GM08714 (cell line): Measurements from ENCODE around the gene TGFB3.
A peak's percentile ranks its signal among the peaks of the same experiment; 100 is the strongest.
"Not testable (repeated sequence)": the region's sequence is repeated elsewhere in the genome, so short reads cannot be mapped to it uniquely, and the experiment has no call there.

ENCODE experiments used
- H3K4me3 ChIP-seq: fragments of 200-500 bp; sonication (Bioruptor generic); 2 replicates; pipeline ENCODE4 v1.5.1; 2014; ENCODE audit warnings: mild to moderate bottlenecking, low read length, inconsistent platforms
- ZNF274 ChIP-seq: IDR thresholded peaks from 2 replicates; pipeline ENCODE4 v1.6.1; 2012; ENCODE audit warnings: mild to moderate bottlenecking, low read depth, low read length

TGFB3 gene

GRCh38 chr14:75981426-75982265, at the start of gene TGFB3:
TSS of gene TGFB3 (minus strand) at chr14:75981995. CDS start at chr14:75980893, 1,102 bp downstream.
- no peak for TF ChIP-seq ZNF274
- H3K4me3 ChIP-seq: peak within 1 kb of the TSS; percentile 82; the same call in 1 of the 2 replicates

GRCh38 chr14:76024211-76024907, 42.6 kb upstream of the TGFB3 start:
- TF ChIP-seq ZNF274: no peak
- no peak overlapping the region for H3K4me3 ChIP-seq

- no peak overlapping the region for H3K4me3 ChIP-seq
- no peak for TF ChIP-seq ZNF274
Measured at GRCh38 chr14:76023757-76024156, 42.0 kb upstream of the TGFB3 start.

GRCh38 chr14:76022991-76023390, 41.2 kb upstream of the TGFB3 start:
- no peak for TF ChIP-seq ZNF274
- H3K4me3 ChIP-seq: no peak overlapping the region

- H3K4me3 ChIP-seq: no peak overlapping the region
- no peak for TF ChIP-seq ZNF274
Measured at GRCh38 chr14:76019676-76020075, 37.9 kb upstream of the TGFB3 start.

- TF ChIP-seq ZNF274: no peak
- H3K4me3 ChIP-seq: no peak overlapping the region
Measured at GRCh38 chr14:76015668-76016067, 33.9 kb upstream of the TGFB3 start.

GRCh38 chr14:76015191-76015590, 33.4 kb upstream of the TGFB3 start:
- no peak for TF ChIP-seq ZNF274
- H3K4me3 ChIP-seq: no peak overlapping the region

- no peak for TF ChIP-seq ZNF274
- no peak overlapping the region for H3K4me3 ChIP-seq
Measured at GRCh38 chr14:76012354-76012753, 30.6 kb upstream of the TGFB3 start.

GRCh38 chr14:76011930-76012329, 30.1 kb upstream of the TGFB3 start:
- TF ChIP-seq ZNF274: no peak
- no peak overlapping the region for H3K4me3 ChIP-seq

- not testable (repeated sequence) for H3K4me3 ChIP-seq
Measured at GRCh38 chr14:76009627-76010026, 27.8 kb upstream of the TGFB3 start.

GRCh38 chr14:76007852-76008251, 26.1 kb upstream of the TGFB3 start:
- TF ChIP-seq ZNF274: no peak
- H3K4me3 ChIP-seq: no peak overlapping the region

GRCh38 chr14:76007379-76007778, 25.6 kb upstream of the TGFB3 start:
- TF ChIP-seq ZNF274: no peak
- no peak overlapping the region for H3K4me3 ChIP-seq

GRCh38 chr14:76006253-76006652, 24.5 kb upstream of the TGFB3 start:
- TF ChIP-seq ZNF274: no peak

GRCh38 chr14:76002383-76002782, 20.6 kb upstream of the TGFB3 start:
- no peak for TF ChIP-seq ZNF274
- no peak overlapping the region for H3K4me3 ChIP-seq

More at GRCh38 chr14:76006253-76006652, 24.5 kb upstream of the TGFB3 start:
- no peak overlapping the region for H3K4me3 ChIP-seq

GRCh38 chr14:75999511-76000190, 17.9 kb upstream of the TGFB3 start:
- H3K4me3 ChIP-seq: no peak overlapping the region
- TF ChIP-seq ZNF274: no peak

GRCh38 chr14:75996488-75996887, 14.7 kb upstream of the TGFB3 start:
- no peak for TF ChIP-seq ZNF274
- no peak overlapping the region for H3K4me3 ChIP-seq
